ENCODE results near the gene NAA10. TPM values are rescaled to one million over a fixed set of nuclear protein-coding genes. Genes with fewer than 3 reads are reported as not detected.
A peak's percentile ranks its signal among the peaks of the same experiment; 100 is the strongest.

Gene NAA10
- total and polyA plus RNA-seq, 5 donors from 2014 or later: 70.0 to 99.8 (median 77.0) TPM

DNA sequence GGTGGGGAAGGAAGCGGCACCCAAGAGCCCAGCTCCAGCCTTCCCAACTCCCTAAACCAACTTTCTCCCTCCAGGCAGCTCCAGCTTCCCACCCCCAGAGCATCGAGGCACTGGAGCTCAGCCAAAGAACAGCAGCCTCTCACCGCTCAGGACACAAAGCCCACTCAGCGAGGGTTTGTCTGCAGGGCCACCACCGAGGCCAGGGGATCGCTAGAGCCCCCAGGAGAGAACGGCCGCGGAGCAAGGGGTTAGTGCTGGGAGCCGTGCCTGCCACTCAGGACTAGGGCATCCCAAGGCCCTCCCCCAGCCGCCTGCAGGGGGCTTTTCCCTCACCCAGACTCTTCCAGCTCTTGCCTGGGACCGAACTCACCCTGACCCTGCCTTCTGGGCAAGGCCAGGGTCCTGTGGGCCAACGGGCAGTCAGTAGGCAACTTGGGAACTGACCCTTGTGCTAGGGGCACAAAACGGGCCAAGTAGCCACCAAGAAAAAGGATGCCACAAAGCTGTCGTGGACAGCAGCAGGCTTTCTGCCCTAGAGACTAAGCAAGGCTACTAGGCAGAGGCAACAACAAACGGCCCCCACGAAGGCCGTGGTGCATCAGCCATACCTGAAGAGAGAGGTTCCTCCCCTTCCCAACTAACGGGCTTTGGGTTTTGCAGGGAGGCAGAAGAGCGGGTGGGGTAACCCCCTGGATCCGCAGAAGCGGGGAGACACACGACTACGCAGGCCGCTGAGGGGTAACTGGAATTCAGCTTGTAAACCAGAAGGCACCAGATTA is 34.5 kb upstream of the NAA10 start:
- Histone ChIP-seq H3K36me3 (ENCODE audit: control insufficient read depth, insufficient read depth, low read length) (peaks cover 1% of the 10 kb centered on the region), H3K4me3 (ENCODE audit: low read depth, low read length) (peak overlapping the region; percentile 73), H3K27ac (ENCODE audit: insufficient read depth, low read length, poor library complexity, severe bottlenecking) (peak overlapping the region; percentile 97), H3K27me3 (ENCODE audit: control insufficient read depth, insufficient read depth, low read length) (no peaks in the 10 kb centered on the region), H3K9me3 (ENCODE audit: control insufficient read depth in 2 of 2, low read length in 2 of 2) (no peaks in the 10 kb centered on the region), H3K4me1 (ENCODE audit: control insufficient read depth, insufficient read depth, low read length, poor library complexity, severe bottlenecking) (peaks cover 55% of the 10 kb centered on the region)
- ATAC-seq (ENCODE audit: low read depth in 2 of 2) (no peak), DNase-seq (no peak)
- peaks cover 0 to 65% (median 14%) of the 10 kb centered on the region in 4 donors for H3K4me1 Mint-ChIP-seq
- peaks cover 4% of the 10 kb centered on the region for H3K36me3 Mint-ChIP-seq
- H3K27ac Mint-ChIP-seq: peak overlapping the region; percentile 89 to 96 (median 94)
- peaks cover 0 to 1% (median 0%) of the 10 kb centered on the region in 7 donors for H3K9me3 Mint-ChIP-seq
- H3K4me3 Mint-ChIP-seq: peak overlapping the region; percentile 89 to 100 (median 98)
- H3K27me3 Mint-ChIP-seq: peaks cover 4% of the 10 kb centered on the region

DNA sequence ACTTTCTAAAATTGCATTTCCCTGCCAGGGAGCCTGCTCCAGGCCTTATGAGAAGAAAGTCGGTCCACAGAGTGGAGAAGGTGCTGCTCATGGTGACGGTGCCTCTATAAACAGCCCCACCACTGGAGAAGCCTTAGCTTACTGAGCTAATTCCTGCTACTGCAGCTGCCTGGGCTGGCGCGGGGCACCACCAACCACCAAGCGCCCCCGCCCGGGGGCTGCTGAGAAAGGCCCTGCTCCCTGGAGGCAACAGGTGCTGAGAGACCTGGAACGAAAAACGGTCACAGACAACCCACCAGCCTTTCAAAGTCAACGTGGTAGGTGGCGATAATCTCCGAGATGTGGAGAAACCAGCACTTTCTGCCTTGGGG is 33.9 kb upstream of the NAA10 start:
- no peaks in the 10 kb centered on the region for H3K27me3 ChIP-seq (ENCODE audit: control insufficient read depth, insufficient read depth, low read length)
- no peaks in the 10 kb centered on the region for H3K9me3 ChIP-seq (ENCODE audit: control insufficient read depth in 2 of 2, low read length in 2 of 2)
- peaks cover 4% of the 10 kb centered on the region for H3K36me3 Mint-ChIP-seq
- peaks cover 50% of the 10 kb centered on the region for H3K4me1 ChIP-seq (ENCODE audit: control insufficient read depth, insufficient read depth, low read length, poor library complexity, severe bottlenecking)
- peaks cover 0 to 59% (median 12%) of the 10 kb centered on the region in 4 donors for H3K4me1 Mint-ChIP-seq
- peaks cover 4% of the 10 kb centered on the region for H3K27me3 Mint-ChIP-seq
- peaks cover 0 to 1% (median 0%) of the 10 kb centered on the region in 7 donors for H3K9me3 Mint-ChIP-seq
- peak overlapping the region in 2 of 3 donors; percentile 89 to 94 for H3K27ac Mint-ChIP-seq
- peaks cover 7% of the 10 kb centered on the region for H3K36me3 ChIP-seq (ENCODE audit: control insufficient read depth, insufficient read depth, low read length)
- peak overlapping the region; percentile 73 for H3K4me3 ChIP-seq (ENCODE audit: low read depth, low read length)
- peak overlapping the region; percentile 89 to 100 (median 98) for H3K4me3 Mint-ChIP-seq
- no peak for ATAC-seq (ENCODE audit: low read depth in 2 of 2)
- peak in 2 of 3 donors; percentile 23 to 58 for DNase-seq
- peak overlapping the region; percentile 97 for H3K27ac ChIP-seq (ENCODE audit: insufficient read depth, low read length, poor library complexity, severe bottlenecking)

DNA sequence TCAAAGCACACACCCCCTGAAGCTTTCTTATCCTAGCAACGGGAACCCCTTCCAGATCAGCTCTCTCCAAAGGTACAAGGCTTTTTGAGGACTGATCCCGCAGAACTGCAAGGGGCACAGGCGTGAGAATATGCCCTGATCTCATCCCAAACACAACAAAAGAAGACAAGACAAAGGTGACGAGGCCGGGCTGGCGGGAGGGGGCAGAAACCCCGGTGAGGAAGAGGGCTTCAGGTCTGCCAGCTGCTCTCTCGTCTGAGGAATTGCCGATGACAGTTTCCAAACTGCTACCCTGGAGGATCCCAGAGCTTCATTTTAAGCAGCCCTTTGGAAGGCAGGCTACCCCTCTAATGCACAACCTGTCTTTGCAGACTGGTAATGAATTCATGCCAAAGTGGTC is 33.4 kb upstream of the NAA10 start:
- Histone ChIP-seq H3K27ac (ENCODE audit: insufficient read depth, low read length, poor library complexity, severe bottlenecking) (peak overlapping the region; percentile 97), H3K4me3 (ENCODE audit: low read depth, low read length) (peak overlapping the region; percentile 73), H3K4me1 (ENCODE audit: control insufficient read depth, insufficient read depth, low read length, poor library complexity, severe bottlenecking) (peaks cover 45% of the 10 kb centered on the region), H3K36me3 (ENCODE audit: control insufficient read depth, insufficient read depth, low read length) (peaks cover 11% of the 10 kb centered on the region), H3K27me3 (ENCODE audit: control insufficient read depth, insufficient read depth, low read length) (no peaks in the 10 kb centered on the region), H3K9me3 (ENCODE audit: control insufficient read depth in 2 of 2, low read length in 2 of 2) (no peaks in the 10 kb centered on the region)
- DNase-seq (no peak), ATAC-seq (ENCODE audit: low read depth in 2 of 2) (no peak)
- peaks cover 4% of the 10 kb centered on the region for H3K27me3 Mint-ChIP-seq
- peaks cover 4% of the 10 kb centered on the region for H3K36me3 Mint-ChIP-seq
- H3K9me3 Mint-ChIP-seq: peaks cover 0 to 1% (median 0%) of the 10 kb centered on the region in 7 donors
- H3K27ac Mint-ChIP-seq: peak overlapping the region; percentile 89 to 97 (median 94)
- peak overlapping the region; percentile 89 to 100 (median 98) for H3K4me3 Mint-ChIP-seq
- peaks cover 0 to 55% (median 12%) of the 10 kb centered on the region in 4 donors for H3K4me1 Mint-ChIP-seq

DNA sequence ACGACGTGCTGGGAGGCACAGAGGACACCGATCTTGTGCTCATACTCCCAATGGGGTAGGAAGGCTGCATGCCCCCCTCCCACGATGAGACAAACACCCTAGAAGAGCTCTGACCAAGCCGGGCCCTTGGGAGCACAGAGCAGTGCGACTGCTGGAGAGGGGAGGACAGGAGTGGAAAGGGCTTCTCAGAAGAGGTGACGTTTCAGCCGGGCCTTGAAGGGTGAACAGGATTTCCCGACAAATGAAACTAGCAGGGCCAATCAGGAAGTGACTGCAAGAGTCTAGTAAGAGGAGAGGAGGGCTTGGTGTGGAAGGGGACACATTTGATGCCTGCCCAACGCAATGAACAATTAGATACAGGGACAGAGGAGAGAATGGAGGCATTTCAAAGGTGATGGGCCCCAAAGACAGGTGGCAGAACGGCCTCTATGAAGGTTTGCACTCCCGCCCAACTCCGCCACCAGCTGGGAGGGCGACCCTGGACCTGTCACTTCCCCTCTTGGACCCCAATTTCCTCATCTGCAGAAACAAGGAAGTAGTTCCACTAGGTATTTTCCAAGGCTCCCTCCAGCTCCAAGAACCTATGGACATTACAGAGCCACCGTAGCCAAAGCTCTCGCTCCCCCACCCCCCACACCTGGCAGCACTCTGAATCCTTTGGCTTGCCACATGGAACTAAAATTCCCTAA is 32.8 kb upstream of the NAA10 start:
- peak overlapping the region; percentile 89 to 100 (median 98) for H3K4me3 Mint-ChIP-seq
- Histone ChIP-seq H3K36me3 (ENCODE audit: control insufficient read depth, insufficient read depth, low read length) (peaks cover 14% of the 10 kb centered on the region), H3K9me3 (ENCODE audit: control insufficient read depth in 2 of 2, low read length in 2 of 2) (no peaks in the 10 kb centered on the region), H3K4me1 (ENCODE audit: control insufficient read depth, insufficient read depth, low read length, poor library complexity, severe bottlenecking) (peaks cover 42% of the 10 kb centered on the region), H3K27ac (ENCODE audit: insufficient read depth, low read length, poor library complexity, severe bottlenecking) (peak overlapping the region; percentile 97), H3K4me3 (ENCODE audit: low read depth, low read length) (peak overlapping the region; percentile 73), H3K27me3 (ENCODE audit: control insufficient read depth, insufficient read depth, low read length) (no peaks in the 10 kb centered on the region)
- ATAC-seq (ENCODE audit: low read depth in 2 of 2): no peak
- peaks cover 6% of the 10 kb centered on the region for H3K36me3 Mint-ChIP-seq
- H3K4me1 Mint-ChIP-seq: peaks cover 0 to 51% (median 12%) of the 10 kb centered on the region in 4 donors
- peaks cover 4% of the 10 kb centered on the region for H3K27me3 Mint-ChIP-seq
- peaks cover 0 to 1% (median 0%) of the 10 kb centered on the region in 7 donors for H3K9me3 Mint-ChIP-seq
- H3K27ac Mint-ChIP-seq: peak overlapping the region; percentile 89 to 97 (median 94)
- DNase-seq: peak in 2 of 3 donors; percentile 43 to 71

DNA sequence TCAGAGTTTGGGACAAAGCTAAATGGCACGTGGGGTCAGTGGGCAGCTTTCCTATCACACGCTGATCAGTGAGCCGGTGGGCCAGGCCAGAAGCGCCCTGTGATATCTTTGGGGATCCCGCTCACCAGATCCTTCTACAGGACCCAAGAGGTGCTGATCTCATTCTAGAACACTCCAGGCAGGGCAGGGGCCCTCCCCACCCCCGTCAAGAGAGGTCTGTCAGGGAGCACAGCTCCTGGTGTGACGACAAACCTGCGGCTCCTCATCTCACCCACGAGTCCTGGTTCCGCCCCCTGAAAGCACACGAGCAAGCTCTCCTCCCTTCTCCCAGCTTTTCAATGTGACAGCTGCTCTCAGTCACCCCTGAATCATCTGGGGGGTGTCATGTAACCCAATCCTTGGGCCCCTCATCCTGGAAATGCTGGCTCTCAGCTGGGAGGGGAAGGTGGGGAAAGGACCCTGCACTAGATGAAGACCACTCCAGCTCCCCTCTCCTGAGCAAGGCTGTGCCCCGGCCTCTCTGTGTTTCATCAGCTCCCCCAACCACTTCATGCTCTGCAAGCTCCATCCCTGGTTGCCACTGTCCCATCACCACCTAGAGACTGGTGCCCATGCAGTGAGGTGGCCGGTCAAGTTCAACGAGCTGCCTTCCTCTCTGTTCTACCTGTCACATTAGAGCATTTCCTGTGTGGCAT is 32.2 kb upstream of the NAA10 start:
- H3K9me3 Mint-ChIP-seq: peaks cover 0 to 1% (median 0%) of the 10 kb centered on the region in 7 donors
- DNase-seq: no peak

DNA sequence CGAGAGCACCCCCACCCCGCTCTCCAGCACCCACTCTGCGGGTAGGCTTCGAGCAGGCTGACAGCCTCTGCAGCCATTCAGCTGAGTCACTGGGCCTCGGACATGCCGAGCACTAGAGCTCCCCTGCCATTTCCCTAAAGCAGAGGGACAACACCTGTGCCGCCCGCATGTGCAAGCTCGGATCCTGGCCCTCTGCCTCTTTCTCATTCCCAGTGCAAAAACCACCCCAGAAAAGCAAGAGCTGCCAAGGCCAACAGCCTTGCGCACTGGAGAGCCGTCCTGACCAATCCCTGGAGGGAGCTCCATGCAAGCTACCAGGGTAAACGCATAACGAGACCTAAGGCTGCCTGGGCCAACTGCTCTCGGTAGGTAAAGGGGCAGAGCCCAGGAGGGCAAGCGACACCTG is 31.4 kb upstream of the NAA10 start:
- H3K9me3 ChIP-seq (ENCODE audit: control insufficient read depth in 2 of 2, low read length in 2 of 2): no peaks in the 10 kb centered on the region
- H3K4me1 ChIP-seq (ENCODE audit: control insufficient read depth, insufficient read depth, low read length, poor library complexity, severe bottlenecking): peaks cover 42% of the 10 kb centered on the region
- H3K27me3 ChIP-seq (ENCODE audit: control insufficient read depth, insufficient read depth, low read length): no peaks in the 10 kb centered on the region
- peaks cover 11% of the 10 kb centered on the region for H3K36me3 Mint-ChIP-seq
- no peak for ATAC-seq (ENCODE audit: low read depth in 2 of 2)
- peaks cover 27% of the 10 kb centered on the region for H3K36me3 ChIP-seq (ENCODE audit: control insufficient read depth, insufficient read depth, low read length)
- peaks cover under 1% of the 10 kb centered on the region for H3K27me3 Mint-ChIP-seq
- H3K4me1 Mint-ChIP-seq: peaks cover 0 to 51% (median 12%) of the 10 kb centered on the region in 4 donors
- H3K27ac Mint-ChIP-seq: peak overlapping the region in 2 of 3 donors; percentile 89 to 94
- peak overlapping the region in 2 of 4 donors; percentile 34 to 100 for H3K4me3 Mint-ChIP-seq
- peak overlapping the region; percentile 97 for H3K27ac ChIP-seq (ENCODE audit: insufficient read depth, low read length, poor library complexity, severe bottlenecking)
- no peak for DNase-seq
- H3K9me3 Mint-ChIP-seq: peaks cover 0 to 1% (median 0%) of the 10 kb centered on the region in 7 donors
- peak overlapping the region; percentile 73 for H3K4me3 ChIP-seq (ENCODE audit: low read depth, low read length)

More for the DNA sequence above, 32.2 kb upstream of the NAA10 start:
- peak overlapping the region; percentile 89 to 100 (median 98) for H3K4me3 Mint-ChIP-seq
- peaks cover 42% of the 10 kb centered on the region for H3K4me1 ChIP-seq (ENCODE audit: control insufficient read depth, insufficient read depth, low read length, poor library complexity, severe bottlenecking)
- peak overlapping the region; percentile 89 to 97 (median 94) for H3K27ac Mint-ChIP-seq
- H3K4me1 Mint-ChIP-seq: peaks cover 0 to 51% (median 12%) of the 10 kb centered on the region in 4 donors
- peak overlapping the region; percentile 97 for H3K27ac ChIP-seq (ENCODE audit: insufficient read depth, low read length, poor library complexity, severe bottlenecking)
- H3K27me3 Mint-ChIP-seq: peaks cover 4% of the 10 kb centered on the region
- H3K36me3 Mint-ChIP-seq: peaks cover 11% of the 10 kb centered on the region
- no peaks in the 10 kb centered on the region for H3K9me3 ChIP-seq (ENCODE audit: control insufficient read depth in 2 of 2, low read length in 2 of 2)
- peak overlapping the region; percentile 73 for H3K4me3 ChIP-seq (ENCODE audit: low read depth, low read length)
- peaks cover 20% of the 10 kb centered on the region for H3K36me3 ChIP-seq (ENCODE audit: control insufficient read depth, insufficient read depth, low read length)
- ATAC-seq (ENCODE audit: low read depth in 2 of 2): no peak
- no peaks in the 10 kb centered on the region for H3K27me3 ChIP-seq (ENCODE audit: control insufficient read depth, insufficient read depth, low read length)

DNA sequence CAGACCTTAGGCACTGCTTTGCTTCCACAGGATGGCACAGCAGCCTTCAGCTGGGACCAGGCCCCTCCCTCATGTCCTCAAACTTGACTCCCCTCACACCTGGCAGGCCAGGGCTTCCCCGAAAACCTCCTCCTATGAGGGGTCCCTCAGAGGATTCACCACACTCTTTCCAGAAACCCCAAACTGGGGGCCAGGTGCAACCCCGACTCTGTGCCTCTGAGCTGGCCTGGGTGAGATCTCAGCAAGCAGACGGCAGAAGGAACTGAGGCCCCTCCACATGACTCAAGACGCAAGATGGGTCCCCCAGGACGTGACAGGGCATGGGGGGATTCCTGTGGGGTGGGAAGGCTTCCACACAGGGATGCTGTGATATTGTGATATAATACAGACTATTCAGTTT is 30.6 kb upstream of the NAA10 start:
- no peak for ATAC-seq (ENCODE audit: low read depth in 2 of 2)
- H3K4me1 ChIP-seq (ENCODE audit: control insufficient read depth, insufficient read depth, low read length, poor library complexity, severe bottlenecking): peaks cover 42% of the 10 kb centered on the region
- Mint-ChIP-seq H3K4me3 (peak overlapping the region in 3 of 4 donors; percentile 15 to 65 (median 48)), H3K27me3 (no peaks in the 10 kb centered on the region), H3K9me3 (peaks cover 0 to 1% (median 0%) of the 10 kb centered on the region in 7 donors), H3K4me1 (peaks cover 0 to 51% (median 12%) of the 10 kb centered on the region in 4 donors), H3K27ac (peak overlapping the region in 2 of 3 donors; percentile 62 to 87), H3K36me3 (peaks cover 18% of the 10 kb centered on the region)
- no peak overlapping the region for H3K4me3 ChIP-seq (ENCODE audit: low read depth, low read length)
- H3K36me3 ChIP-seq (ENCODE audit: control insufficient read depth, insufficient read depth, low read length): peaks cover 35% of the 10 kb centered on the region
- no peak for DNase-seq
- H3K9me3 ChIP-seq (ENCODE audit: control insufficient read depth in 2 of 2, low read length in 2 of 2): no peaks in the 10 kb centered on the region
- no peaks in the 10 kb centered on the region for H3K27me3 ChIP-seq (ENCODE audit: control insufficient read depth, insufficient read depth, low read length)
- no peak overlapping the region for H3K27ac ChIP-seq (ENCODE audit: insufficient read depth, low read length, poor library complexity, severe bottlenecking)
